D721Med (cell line): ENCODE data around the gene ASPG.

Experiments used
- DNase-seq: peaks from one replicate; pipeline ENCODE4 v3.0.0; 2011; ENCODE audit warnings: low spot score; ENCODE audit not compliant: insufficient read length
- FAIRE-seq: peaks from 2 replicates; lab custom pipeline; 2011; peaks lifted over from hg19 to GRCh38; lab: Jason Lieb, UNC
- TF ChIP-seq, protein P1 (sequence below): IDR thresholded peaks from 2 replicates; pipeline ENCODE4 v1.5.1; 2012; ENCODE audit warnings: mild to moderate bottlenecking, control low read depth; ENCODE audit not compliant: insufficient read depth; ENCODE audit errors: missing control alignments

Gene ASPG

DNA sequence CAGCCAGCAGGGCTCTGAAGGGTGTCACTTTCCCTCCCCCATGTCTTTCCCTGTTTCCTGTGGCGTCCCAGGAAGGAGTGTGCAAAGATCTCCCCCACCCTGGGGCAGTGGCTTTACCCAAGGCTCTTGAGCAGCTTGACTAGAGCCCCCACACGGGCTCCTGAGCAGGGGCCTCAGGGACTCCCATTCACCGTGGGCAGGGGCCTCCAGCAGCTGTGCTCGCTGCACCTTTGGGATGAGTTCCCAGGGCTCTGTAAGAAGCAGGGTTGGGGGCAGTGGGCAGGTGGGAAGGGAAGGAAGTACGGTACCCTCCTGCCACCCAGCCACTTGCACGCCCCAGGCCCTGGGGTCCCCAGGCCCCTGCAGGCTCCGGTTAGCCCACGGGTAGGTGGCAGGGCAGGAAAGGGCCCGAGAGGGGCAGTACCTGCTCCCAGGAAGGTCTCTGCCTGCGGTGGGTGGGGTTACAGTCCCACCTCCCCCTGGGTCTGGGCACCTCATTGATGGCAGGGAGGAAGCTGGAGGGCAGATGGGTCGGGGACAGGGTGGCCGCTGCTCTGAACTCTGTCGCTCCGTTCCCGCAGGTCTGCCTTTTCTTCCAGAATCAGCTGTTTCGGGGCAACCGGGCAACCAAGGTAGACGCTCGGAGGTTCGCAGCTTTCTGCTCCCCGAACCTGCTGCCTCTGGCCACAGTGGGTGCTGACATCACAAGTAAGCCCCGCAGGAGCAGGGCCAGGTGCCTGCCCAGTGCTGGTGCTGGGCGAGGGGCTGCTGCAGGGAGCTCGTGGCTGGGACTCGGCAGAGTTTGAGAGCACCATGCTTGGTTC lies 13.0 kb downstream of the ASPG start:
- DNase-seq (no peak), FAIRE-seq (no peak)
- TF ChIP-seq, protein P1, sequence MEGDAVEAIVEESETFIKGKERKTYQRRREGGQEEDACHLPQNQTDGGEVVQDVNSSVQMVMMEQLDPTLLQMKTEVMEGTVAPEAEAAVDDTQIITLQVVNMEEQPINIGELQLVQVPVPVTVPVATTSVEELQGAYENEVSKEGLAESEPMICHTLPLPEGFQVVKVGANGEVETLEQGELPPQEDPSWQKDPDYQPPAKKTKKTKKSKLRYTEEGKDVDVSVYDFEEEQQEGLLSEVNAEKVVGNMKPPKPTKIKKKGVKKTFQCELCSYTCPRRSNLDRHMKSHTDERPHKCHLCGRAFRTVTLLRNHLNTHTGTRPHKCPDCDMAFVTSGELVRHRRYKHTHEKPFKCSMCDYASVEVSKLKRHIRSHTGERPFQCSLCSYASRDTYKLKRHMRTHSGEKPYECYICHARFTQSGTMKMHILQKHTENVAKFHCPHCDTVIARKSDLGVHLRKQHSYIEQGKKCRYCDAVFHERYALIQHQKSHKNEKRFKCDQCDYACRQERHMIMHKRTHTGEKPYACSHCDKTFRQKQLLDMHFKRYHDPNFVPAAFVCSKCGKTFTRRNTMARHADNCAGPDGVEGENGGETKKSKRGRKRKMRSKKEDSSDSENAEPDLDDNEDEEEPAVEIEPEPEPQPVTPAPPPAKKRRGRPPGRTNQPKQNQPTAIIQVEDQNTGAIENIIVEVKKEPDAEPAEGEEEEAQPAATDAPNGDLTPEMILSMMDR = no peak

DNA sequence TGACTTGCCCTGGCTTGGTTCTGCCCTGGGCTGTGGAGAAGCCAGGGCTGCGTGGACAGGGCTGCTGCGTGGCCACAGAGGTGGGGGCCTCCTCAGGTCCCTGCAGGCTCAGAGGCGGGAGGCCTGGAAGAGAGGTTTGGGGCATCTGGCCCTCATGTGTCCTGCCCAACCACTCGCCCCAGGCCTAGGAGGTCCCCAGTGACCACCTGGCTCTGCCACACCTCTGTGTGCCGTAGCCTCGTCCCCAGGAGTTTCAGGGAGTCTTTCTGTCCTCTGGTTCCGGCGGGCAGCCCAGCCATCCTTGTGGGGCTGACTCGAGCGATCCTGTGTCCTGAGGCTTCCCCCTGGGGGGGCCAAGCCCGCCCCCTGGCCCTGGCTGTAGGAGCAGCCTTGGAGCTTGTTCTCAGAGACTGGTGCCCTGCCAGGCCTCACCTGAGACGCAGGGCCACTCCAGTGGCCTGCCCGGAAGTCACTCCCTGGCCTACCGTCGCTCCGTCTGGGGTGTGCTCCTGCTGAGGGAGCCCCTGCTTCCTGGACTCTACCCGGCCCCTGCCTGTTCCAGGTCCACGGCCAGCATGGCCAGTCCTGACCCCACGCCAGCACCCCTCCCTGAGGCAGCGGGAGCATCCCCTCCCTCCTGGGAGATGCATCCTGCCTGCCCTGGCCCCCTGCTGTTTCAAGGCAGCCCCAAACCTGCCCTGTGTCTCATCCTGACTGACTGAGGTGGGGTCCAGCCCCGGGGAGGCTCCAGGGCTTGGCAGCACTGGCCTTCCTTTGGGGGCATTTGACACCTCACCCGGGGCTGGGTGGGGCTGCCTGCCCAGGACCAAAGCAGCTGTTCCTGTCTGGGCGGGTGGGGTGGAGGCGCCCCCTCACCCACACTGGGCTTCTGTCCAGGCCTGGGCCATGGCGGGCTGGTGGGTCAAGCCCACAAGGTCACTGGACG lies 13.9 kb downstream of the ASPG start:
- TF ChIP-seq, protein P1 = no peak
- no peak for FAIRE-seq
- DNase-seq = no peak

DNA sequence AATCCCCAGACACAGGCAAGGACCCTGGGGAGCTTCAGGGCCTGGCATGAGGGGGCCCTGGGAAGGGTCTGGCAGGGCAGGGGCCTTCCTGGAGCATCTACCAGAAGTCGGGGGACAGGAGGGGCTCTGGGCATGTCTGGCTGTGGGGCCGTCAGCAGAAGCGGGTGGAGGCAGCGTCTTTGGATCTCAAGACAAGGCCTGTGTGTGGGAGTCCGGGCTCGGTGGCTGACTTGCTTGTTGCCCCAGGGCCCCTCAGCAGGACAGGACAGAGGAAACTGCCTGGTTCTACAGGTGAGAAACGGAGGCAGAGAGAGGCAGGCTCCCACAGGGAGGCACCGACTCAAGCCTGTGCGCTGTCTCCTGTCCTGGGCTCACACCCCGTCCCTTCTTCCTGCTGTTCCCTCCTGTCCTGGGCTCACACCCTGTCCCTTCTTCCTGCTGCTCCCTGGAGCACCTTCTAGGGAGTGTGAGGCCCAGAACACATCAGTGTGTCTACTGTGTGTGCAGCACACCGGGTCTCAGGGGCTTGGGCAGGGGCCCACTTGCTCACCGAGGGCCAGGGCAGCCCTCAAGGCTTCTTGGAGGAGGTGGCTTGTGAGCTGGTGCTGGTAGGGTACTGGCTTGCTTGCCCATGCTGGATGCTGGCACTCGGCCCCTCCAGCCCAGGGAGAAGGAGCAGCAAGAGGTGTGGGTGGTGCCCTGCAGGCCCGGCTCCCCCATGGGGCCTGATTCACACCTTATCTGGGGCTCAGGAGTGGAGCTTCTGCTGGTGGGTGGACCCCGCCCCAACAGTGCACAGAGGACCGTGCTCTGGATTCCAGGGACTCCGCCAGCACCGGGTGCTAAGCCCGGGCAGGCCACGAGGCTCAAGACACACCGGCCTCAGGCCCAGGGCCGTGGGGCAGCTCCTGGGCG lies 14.9 kb downstream of the ASPG start:
- no peak for DNase-seq
- TF ChIP-seq, protein P1 = no peak
- FAIRE-seq = no peak

DNA sequence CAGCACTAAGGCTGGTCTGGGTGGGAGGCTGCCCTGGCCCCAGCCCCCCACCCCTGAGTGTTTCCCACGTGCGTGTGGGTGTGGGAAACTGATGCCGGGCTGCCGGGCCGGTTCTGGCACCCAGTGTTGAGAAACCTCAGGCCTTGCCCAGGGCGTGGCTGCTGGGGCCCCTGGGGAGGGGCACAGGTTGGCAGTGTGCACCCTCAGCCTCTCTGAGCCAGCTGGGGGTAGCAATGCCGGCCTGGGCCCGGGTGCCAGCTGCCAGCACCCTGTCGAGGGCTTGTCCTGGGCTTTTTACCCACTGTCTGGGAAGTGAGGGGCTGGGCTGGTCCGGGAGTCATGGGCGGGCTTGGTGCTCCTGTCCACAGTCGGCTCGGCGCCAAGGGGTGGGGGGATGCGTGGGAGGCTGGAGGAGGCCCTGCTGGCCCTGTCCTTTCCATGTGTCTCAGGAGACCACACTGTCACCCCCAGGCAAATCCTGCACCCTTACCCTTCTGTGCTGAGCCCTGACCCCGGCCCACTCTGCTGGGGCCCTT lies 15.7 kb downstream of the ASPG start:
- TF ChIP-seq, protein P1 = no peak
- DNase-seq (no peak), FAIRE-seq (no peak)

DNA sequence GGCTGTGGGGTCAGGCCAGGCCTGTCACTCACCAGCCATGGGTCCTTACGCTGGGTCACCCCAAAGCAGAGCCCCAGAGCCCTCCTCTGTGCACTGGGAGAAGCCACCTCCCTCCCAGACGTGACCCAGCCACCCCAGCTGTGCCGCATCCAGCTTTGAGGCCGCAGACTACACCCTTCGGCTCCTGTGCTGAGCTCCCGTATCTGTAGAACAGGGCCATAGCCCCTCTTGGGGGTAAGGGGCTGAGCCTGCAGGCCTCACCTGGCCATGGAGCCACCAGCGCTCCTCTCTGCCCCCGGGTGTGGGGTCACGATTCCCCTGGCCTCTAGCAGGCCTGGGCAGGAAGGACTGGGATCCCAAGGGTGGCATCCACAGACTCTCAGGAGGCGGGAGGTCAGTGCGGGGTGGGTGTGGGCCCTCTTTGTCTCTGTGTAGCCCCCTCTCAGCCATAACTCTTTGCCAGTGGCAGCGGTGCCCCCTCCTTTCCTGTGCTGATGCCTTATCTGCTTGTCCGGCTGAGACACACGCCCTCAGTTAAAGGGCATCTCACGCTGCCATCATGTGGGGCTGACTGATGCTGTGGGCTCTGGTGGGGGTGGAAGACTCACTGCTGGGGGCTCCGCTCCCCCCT lies 16.3 kb downstream of the ASPG start:
- no peak for FAIRE-seq
- no peak for DNase-seq
- TF ChIP-seq, protein P1 = no peak
